ENCODE measurements around the gene FHL2. TPM values are rescaled to one million over a fixed set of nuclear protein-coding genes. Genes with fewer than 3 reads are reported as not detected.

FHL2 gene
- total RNA-seq, 1 donor from 2014 or later = 18.5 TPM

- no peak overlapping the region for H3K27ac Mint-ChIP-seq (ENCODE audit: unreplicated experiment)
- no peak overlapping the region for H3K4me3 Mint-ChIP-seq (ENCODE audit: unreplicated experiment)
- peaks cover 6% of the 10 kb centered on the region for H3K4me1 Mint-ChIP-seq (ENCODE audit: unreplicated experiment)
- no peaks in the 10 kb centered on the region for H3K27me3 Mint-ChIP-seq (ENCODE audit: unreplicated experiment)
- TF ChIP-seq CTCF (IDR thresholded peaks at IDR 0.05; ENCODE audit: unreplicated experiment) = no peak
- no peak for DNase-seq (ENCODE audit: low spot score)
- no peaks in the 10 kb centered on the region for H3K9me3 Mint-ChIP-seq (ENCODE audit: unreplicated experiment)
- H3K36me3 Mint-ChIP-seq (ENCODE audit: low read depth, unreplicated experiment) = no peaks in the 10 kb centered on the region
Observed at GRCh38 chr2:105411720-105412407, 13.0 kb upstream of the FHL2 start.

DNA sequence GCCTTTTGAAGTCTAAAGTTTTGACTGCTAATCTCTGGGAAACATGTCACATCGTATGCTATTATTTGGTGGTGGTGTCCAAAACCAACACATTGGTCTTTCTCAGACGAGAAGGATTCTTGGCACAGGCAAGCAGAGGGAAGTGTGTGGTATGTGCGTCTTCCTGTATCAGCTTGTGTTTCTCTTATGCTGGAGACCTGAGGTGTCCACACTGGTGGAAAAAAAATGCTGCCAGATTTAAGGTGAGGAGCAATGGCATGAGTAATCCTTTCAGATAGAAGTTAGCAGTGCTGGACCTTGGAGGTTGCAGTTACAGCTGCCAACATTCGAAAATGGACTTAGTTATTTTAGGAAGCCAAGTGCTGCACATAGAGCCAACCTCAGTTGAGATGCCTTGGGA, 11.7 kb upstream of the FHL2 start:
- H3K9me3 Mint-ChIP-seq (ENCODE audit: unreplicated experiment) = no peaks in the 10 kb centered on the region
- no peak overlapping the region for H3K27ac Mint-ChIP-seq (ENCODE audit: unreplicated experiment)
- DNase-seq (ENCODE audit: low spot score) = no peak
- H3K4me3 Mint-ChIP-seq (ENCODE audit: unreplicated experiment) = no peak overlapping the region
- no peaks in the 10 kb centered on the region for H3K27me3 Mint-ChIP-seq (ENCODE audit: unreplicated experiment)
- no peaks in the 10 kb centered on the region for H3K36me3 Mint-ChIP-seq (ENCODE audit: low read depth, unreplicated experiment)
- H3K4me1 Mint-ChIP-seq (ENCODE audit: unreplicated experiment) = peaks cover 6% of the 10 kb centered on the region
- TF ChIP-seq CTCF (IDR thresholded peaks at IDR 0.05; ENCODE audit: unreplicated experiment) = no peak

- Mint-ChIP-seq H3K27me3 (ENCODE audit: unreplicated experiment) (no peaks in the 10 kb centered on the region), H3K9me3 (ENCODE audit: unreplicated experiment) (no peaks in the 10 kb centered on the region)
Observed at GRCh38 chr2:105409717-105410116, 10.9 kb upstream of the FHL2 start.

DNA sequence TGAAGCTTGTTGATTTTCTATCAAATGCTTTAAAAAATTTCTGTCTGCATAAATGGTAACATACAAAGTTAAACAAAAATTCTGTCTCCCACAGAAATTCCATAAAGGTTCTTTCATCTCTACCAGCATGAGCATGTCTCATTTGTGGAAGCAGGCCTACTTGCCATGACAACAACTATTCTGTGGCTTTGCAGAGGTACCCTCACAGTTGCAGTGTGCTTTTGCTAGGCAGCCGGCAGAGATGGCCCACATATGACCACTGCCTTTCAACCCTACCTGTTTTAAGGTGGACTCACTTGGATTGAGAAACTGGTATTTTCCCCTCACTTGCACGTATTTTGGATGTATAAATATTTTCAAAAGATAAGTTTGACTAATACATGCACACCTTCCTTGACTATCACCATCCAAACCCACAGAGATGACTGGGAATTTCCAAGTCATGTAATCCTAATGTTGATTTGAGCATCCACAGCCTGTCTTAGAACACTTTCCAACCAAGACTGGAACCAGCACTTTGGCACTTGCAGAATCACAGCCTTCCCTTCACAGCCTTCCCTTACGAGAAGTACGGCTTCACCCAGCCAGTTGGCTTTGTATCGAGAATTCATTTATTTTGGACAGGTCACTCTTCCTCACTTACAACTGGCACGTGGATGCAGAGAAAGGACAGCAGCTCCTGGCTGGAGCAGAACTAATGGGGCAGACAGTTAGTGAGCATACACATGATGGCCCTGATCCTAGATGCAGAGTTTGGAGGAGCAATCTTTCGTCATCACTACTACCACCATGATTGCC, 9.3 kb upstream of the FHL2 start:
- no peaks in the 10 kb centered on the region for H3K27me3 Mint-ChIP-seq (ENCODE audit: unreplicated experiment)
- no peak for TF ChIP-seq CTCF (IDR thresholded peaks at IDR 0.05; ENCODE audit: unreplicated experiment)
- no peak for DNase-seq (ENCODE audit: low spot score)
- no peaks in the 10 kb centered on the region for H3K36me3 Mint-ChIP-seq (ENCODE audit: low read depth, unreplicated experiment)
- no peaks in the 10 kb centered on the region for H3K9me3 Mint-ChIP-seq (ENCODE audit: unreplicated experiment)
- no peak overlapping the region for H3K4me3 Mint-ChIP-seq (ENCODE audit: unreplicated experiment)
- H3K4me1 Mint-ChIP-seq (ENCODE audit: unreplicated experiment) = peaks cover 28% of the 10 kb centered on the region
- no peak overlapping the region for H3K27ac Mint-ChIP-seq (ENCODE audit: unreplicated experiment)

More at GRCh38 chr2:105409717-105410116, 10.9 kb upstream of the FHL2 start:
- no peaks in the 10 kb centered on the region for H3K36me3 Mint-ChIP-seq (ENCODE audit: low read depth, unreplicated experiment)
- no peak overlapping the region for H3K27ac Mint-ChIP-seq (ENCODE audit: unreplicated experiment)
- no peak for DNase-seq (ENCODE audit: low spot score)
- H3K4me1 Mint-ChIP-seq (ENCODE audit: unreplicated experiment) = peaks cover 12% of the 10 kb centered on the region
- no peak overlapping the region for H3K4me3 Mint-ChIP-seq (ENCODE audit: unreplicated experiment)
- TF ChIP-seq CTCF (IDR thresholded peaks at IDR 0.05; ENCODE audit: unreplicated experiment) = no peak

GRCh38 chr2:105406221-105406620, 7.4 kb upstream of the FHL2 start:
- H3K36me3 Mint-ChIP-seq (ENCODE audit: low read depth, unreplicated experiment) = no peaks in the 10 kb centered on the region
- no peaks in the 10 kb centered on the region for H3K27me3 Mint-ChIP-seq (ENCODE audit: unreplicated experiment)
- no peak for TF ChIP-seq CTCF (IDR thresholded peaks at IDR 0.05; ENCODE audit: unreplicated experiment)
- no peaks in the 10 kb centered on the region for H3K9me3 Mint-ChIP-seq (ENCODE audit: unreplicated experiment)
- no peak for DNase-seq (ENCODE audit: low spot score)
- H3K4me1 Mint-ChIP-seq (ENCODE audit: unreplicated experiment) = peaks cover 34% of the 10 kb centered on the region
- no peak overlapping the region for H3K4me3 Mint-ChIP-seq (ENCODE audit: unreplicated experiment)
- H3K27ac Mint-ChIP-seq (ENCODE audit: unreplicated experiment) = no peak overlapping the region
